Smooth muscle cell (in vitro differentiated cells): ENCODE measurements around the gene GRAMD4. TPM values are rescaled to one million over a fixed set of nuclear protein-coding genes. Genes with fewer than 3 reads are reported as not detected.
A peak's percentile ranks its signal among the peaks of the same experiment; 100 is the strongest.

Experiments
- DNase-seq: peaks from one replicate; lab custom pipeline; 2025; ENCODE audit not compliant: unreplicated experiment; lab: John Stamatoyannopoulos, UW
- H2AFZ ChIP-seq: fragments of 200-600 bp; sonication (generic); 2 replicates; pipeline ENCODE4 v1.6.0; 2016; ENCODE audit warnings: antibody characterized with exemption, low read depth, mild to moderate bottlenecking
- H3F3A ChIP-seq: fragments of 200-600 bp; sonication (generic); 2 replicates; pipeline ENCODE4 v1.6.0; 2017; ENCODE audit warnings: antibody characterized with exemption, low read depth
- H3K27ac ChIP-seq: fragments of 200-600 bp; sonication (generic); 2 replicates; pipeline ENCODE4 v1.5.1; 2016; ENCODE audit warnings: low read depth, mild to moderate bottlenecking
- H3K27me3 ChIP-seq: fragments of 200-600 bp; sonication (generic); 2 replicates; pipeline ENCODE4 v1.6.1; 2016; ENCODE audit warnings: low read depth, mild to moderate bottlenecking
- H3K36me3 ChIP-seq: fragments of 200-600 bp; sonication (generic); 2 replicates; pipeline ENCODE4 v1.5.1; 2016; ENCODE audit warnings: low read depth
- H3K4me1 ChIP-seq: fragments of 200-600 bp; sonication (generic); 2 replicates; pipeline ENCODE4 v1.5.1; 2016; ENCODE audit warnings: low read depth
- H3K4me2 ChIP-seq: fragments of 200-600 bp; sonication (generic); 2 replicates; pipeline ENCODE4 v1.6.0; 2016; ENCODE audit warnings: mild to moderate bottlenecking
- H3K4me3 ChIP-seq: fragments of 200-600 bp; sonication (generic); 2 replicates; pipeline ENCODE4 v1.5.1; 2016; ENCODE audit warnings: mild to moderate bottlenecking
- H3K79me2 ChIP-seq: fragments of 200-600 bp; sonication (generic); 2 replicates; pipeline ENCODE4 v1.6.0; 2016; ENCODE audit warnings: low read depth, mild to moderate bottlenecking
- H3K9ac ChIP-seq: fragments of 200-600 bp; sonication (generic); 2 replicates; pipeline ENCODE4 v1.6.0; 2016; ENCODE audit warnings: low read depth
- H3K9me3 ChIP-seq: fragments of 200-600 bp; sonication (generic); replicated peaks from 2 replicates; pipeline ENCODE4 v1.5.1; 2016; ENCODE audit warnings: low read depth
- H4K20me1 ChIP-seq: fragments of 200-600 bp; sonication (generic); 2 replicates; pipeline ENCODE4 v1.6.0; 2016; ENCODE audit warnings: low read depth
- WGBS: methylation state at CpG from one replicate; pipeline ENCODE4 v1.1.7; 2016; ENCODE audit warnings: low lambda C conversion rate; 5-methylcytosine and 5-hydroxymethylcytosine counted together
- polyA plus RNA-seq: library from polyadenylated mRNA; unstranded; fragments of >200 nt; fragmentation: Nextera tagmentation; extraction: Ambion mirVana; gene quantifications from 2 replicates; pipeline ENCODE4 v1.2.1, GENCODE V29; 2016
- total RNA-seq: library from RNA; depleted of rRNA; stranded (reverse); fragments of >200 nt; gene quantifications from 2 replicates; pipeline ENCODE4 v1.2.3, GENCODE V29; 2014
- TF ChIP-seq, protein P1 (sequence below): fragments of 200-600 bp; sonication (generic); IDR thresholded peaks from 2 replicates; pipeline ENCODE4 v1.5.1; 2017; ENCODE audit warnings: borderline replicate concordance, mild to moderate bottlenecking, antibody characterized with exemption; ENCODE audit not compliant: insufficient read depth, poor library complexity, severe bottlenecking

Gene GRAMD4
- total and polyA plus RNA-seq, 2 experiments from 2014 or later: 14.5 to 16.6 TPM

DNA sequence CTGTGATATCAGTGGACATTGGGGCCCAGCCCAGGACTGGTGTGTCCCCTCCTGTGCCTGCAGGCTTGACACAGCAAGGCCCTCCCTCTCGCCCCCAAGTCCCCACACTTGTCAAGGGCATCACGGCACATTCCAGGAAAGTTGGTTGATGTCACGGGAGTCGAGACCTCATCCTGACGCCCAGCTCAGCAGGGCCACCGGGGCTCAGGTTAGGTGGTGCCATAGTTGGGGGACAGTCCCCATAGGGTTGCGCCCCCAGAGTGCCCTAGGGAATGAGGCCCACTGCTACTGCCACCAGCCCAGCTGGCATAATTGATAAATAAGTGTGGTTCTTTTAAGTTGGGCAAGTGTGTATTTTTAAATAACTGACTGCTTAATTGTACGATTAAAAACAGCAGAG lies 28.3 kb upstream of the GRAMD4 start:
- no peaks in the 10 kb centered on the region for H3K27me3 ChIP-seq
- H3K4me2 ChIP-seq: no peak overlapping the region
- H3K4me3 ChIP-seq: no peak overlapping the region
- no peak overlapping the region for H3K9ac ChIP-seq
- H3K4me1 ChIP-seq: no peaks in the 10 kb centered on the region
- H3K9me3 ChIP-seq: no peaks in the 10 kb centered on the region
- no peaks in the 10 kb centered on the region for H3K36me3 ChIP-seq
- no peak overlapping the region for H2AFZ ChIP-seq
- H3K79me2 ChIP-seq: no peaks in the 10 kb centered on the region
- peaks cover 83% of the 10 kb centered on the region for H4K20me1 ChIP-seq
- TF ChIP-seq, protein P1, sequence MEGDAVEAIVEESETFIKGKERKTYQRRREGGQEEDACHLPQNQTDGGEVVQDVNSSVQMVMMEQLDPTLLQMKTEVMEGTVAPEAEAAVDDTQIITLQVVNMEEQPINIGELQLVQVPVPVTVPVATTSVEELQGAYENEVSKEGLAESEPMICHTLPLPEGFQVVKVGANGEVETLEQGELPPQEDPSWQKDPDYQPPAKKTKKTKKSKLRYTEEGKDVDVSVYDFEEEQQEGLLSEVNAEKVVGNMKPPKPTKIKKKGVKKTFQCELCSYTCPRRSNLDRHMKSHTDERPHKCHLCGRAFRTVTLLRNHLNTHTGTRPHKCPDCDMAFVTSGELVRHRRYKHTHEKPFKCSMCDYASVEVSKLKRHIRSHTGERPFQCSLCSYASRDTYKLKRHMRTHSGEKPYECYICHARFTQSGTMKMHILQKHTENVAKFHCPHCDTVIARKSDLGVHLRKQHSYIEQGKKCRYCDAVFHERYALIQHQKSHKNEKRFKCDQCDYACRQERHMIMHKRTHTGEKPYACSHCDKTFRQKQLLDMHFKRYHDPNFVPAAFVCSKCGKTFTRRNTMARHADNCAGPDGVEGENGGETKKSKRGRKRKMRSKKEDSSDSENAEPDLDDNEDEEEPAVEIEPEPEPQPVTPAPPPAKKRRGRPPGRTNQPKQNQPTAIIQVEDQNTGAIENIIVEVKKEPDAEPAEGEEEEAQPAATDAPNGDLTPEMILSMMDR: no peak
- no peak overlapping the region for H3K27ac ChIP-seq
- no peaks in the 10 kb centered on the region for H3F3A ChIP-seq
- WGBS: 82% methylated on average over 8 of the region's 8 CpGs
- DNase-seq: no peak

DNA sequence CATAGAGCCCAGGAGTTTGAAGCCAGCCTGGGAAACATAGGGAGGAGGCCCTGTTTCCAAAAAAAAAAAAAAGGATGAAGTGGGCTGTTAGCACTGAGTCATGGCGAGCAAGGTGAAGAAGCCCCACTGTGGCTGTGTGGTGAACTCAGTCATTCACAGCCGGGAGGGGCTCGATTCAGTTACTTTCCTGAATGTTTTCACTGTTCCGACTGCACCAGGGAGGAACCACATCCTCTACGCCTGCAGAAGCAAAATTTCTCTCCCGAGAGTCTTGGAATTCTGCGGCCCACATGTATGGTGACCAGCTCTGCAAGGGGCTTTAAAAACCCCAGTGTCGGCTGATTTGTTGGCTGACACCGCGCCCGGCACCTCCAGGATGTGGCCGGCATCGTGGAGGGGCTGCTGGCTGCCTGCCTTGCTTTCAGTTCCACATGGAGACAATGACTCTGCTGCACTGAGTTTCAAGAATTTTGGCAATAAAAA lies 27.8 kb upstream of the GRAMD4 start:
- Histone ChIP-seq H3K4me3 (no peak overlapping the region), H3K4me2 (peak overlapping the region; percentile 47), H3K4me1 (no peaks in the 10 kb centered on the region), H3K79me2 (no peaks in the 10 kb centered on the region), H3K9ac (no peak overlapping the region), H3F3A (no peaks in the 10 kb centered on the region), H2AFZ (no peak overlapping the region), H4K20me1 (peaks cover 82% of the 10 kb centered on the region), H3K27ac (no peak overlapping the region), H3K9me3 (no peaks in the 10 kb centered on the region), H3K36me3 (no peaks in the 10 kb centered on the region), H3K27me3 (no peaks in the 10 kb centered on the region)
- TF ChIP-seq, protein P1: no peak
- 55% methylated on average over 13 of the region's 13 CpGs for WGBS
- DNase-seq: no peak

DNA sequence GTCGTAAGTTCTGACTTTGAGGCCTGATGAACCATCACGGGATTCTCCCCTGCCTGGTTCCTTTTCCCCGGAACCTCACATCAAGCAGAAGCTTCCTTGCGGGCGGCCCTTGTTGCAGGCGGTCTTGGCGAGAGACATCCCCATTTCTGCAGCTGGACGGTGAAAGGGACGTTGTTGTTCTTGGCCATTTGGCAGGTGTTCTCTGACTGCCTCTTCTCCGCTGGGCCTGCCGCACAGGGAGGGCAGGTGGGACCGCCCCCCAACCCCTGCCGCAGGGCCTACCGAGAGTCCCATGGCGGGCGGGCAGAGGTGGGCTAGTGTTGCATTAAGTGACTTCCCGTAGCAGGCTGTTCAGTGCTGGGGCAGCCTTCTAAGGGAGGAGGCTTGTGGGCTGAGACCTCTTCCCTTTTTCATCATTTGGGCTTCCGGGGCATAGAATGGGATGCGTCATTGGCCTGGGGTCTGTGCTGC lies 26.9 kb upstream of the GRAMD4 start:
- no peaks in the 10 kb centered on the region for H3K27me3 ChIP-seq
- TF ChIP-seq, protein P1: no peak
- no peak for DNase-seq
- 96% methylated on average over 19 of the region's 19 CpGs for WGBS
- H4K20me1 ChIP-seq: peaks cover 81% of the 10 kb centered on the region
- H3K4me3 ChIP-seq: no peak overlapping the region
- H3K36me3 ChIP-seq: no peaks in the 10 kb centered on the region
- H3K9ac ChIP-seq: no peak overlapping the region
- H3K9me3 ChIP-seq: no peaks in the 10 kb centered on the region
- H2AFZ ChIP-seq: no peak overlapping the region
- no peak overlapping the region for H3K27ac ChIP-seq
- H3F3A ChIP-seq: no peaks in the 10 kb centered on the region
- no peaks in the 10 kb centered on the region for H3K4me1 ChIP-seq
- no peaks in the 10 kb centered on the region for H3K79me2 ChIP-seq
- no peak overlapping the region for H3K4me2 ChIP-seq
